KG1 (cell line): ENCODE results near the gene PYGB.

Experiments
- DNase-seq: peaks from one replicate; lab custom pipeline; 2025; lab: John Stamatoyannopoulos, UW

PYGB gene

GRCh38 chr20:25271486-25272222, 23.8 kb downstream of the PYGB start:
- DNase-seq: no peak

- no peak for DNase-seq
Observed at GRCh38 chr20:25272223-25273000, 24.5 kb downstream of the PYGB start.

GRCh38 chr20:25273046-25273445, 25.2 kb downstream of the PYGB start:
- DNase-seq: no peak

- no peak for DNase-seq
Observed at GRCh38 chr20:25273541-25274358, 25.9 kb downstream of the PYGB start.

GRCh38 chr20:25274481-25274880, 26.6 kb downstream of the PYGB start:
- DNase-seq: no peak

- DNase-seq: no peak
Observed at GRCh38 chr20:25274891-25275812, 27.3 kb downstream of the PYGB start.

- no peak for DNase-seq
Observed at GRCh38 chr20:25275813-25276532, 28.1 kb downstream of the PYGB start.

GRCh38 chr20:25276533-25277050, 28.7 kb downstream of the PYGB start:
- DNase-seq: no peak

- DNase-seq: no peak
Observed at GRCh38 chr20:25277051-25277801, 29.3 kb downstream of the PYGB start.

GRCh38 chr20:25277941-25278521, 30.1 kb downstream of the PYGB start:
- DNase-seq: no peak

- no peak for DNase-seq
Observed at GRCh38 chr20:25278636-25279361, 30.9 kb downstream of the PYGB start.

- no peak for DNase-seq
Observed at GRCh38 chr20:25279403-25279802, 31.5 kb downstream of the PYGB start.

- no peak for DNase-seq
Observed at GRCh38 chr20:25280051-25280573, 32.2 kb downstream of the PYGB start.

GRCh38 chr20:25280574-25281535, 33.0 kb downstream of the PYGB start:
- no peak for DNase-seq

GRCh38 chr20:25281541-25281991, 33.7 kb downstream of the PYGB start:
- no peak for DNase-seq

GRCh38 chr20:25282034-25282781, 34.3 kb downstream of the PYGB start:
- no peak for DNase-seq
